ENCODE results near the gene PID1. TPM values are rescaled to one million over a fixed set of nuclear protein-coding genes. Genes with fewer than 3 reads are reported as not detected.

Gene PID1
- total and polyA plus RNA-seq, 2 donors = 1.0 to 5.2 TPM

DNA sequence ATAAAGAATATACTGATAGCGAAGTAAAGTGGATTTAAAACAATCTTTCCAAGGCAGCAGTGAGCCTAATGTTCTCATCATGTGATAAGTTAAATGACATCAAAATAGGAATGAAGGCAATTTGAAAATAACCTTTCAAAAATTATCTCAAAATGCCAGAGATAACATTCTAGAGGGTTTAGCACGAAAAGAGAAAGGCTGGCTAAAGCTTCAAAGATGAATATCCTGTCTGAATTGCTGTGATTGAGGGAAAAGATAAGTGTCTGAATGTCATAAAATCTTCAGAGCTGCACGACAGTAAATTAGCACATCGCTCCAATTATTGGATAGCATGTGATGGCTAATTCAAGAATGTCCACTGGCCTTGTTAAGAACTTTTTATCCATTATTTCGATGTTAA lies 159.3 kb downstream of the PID1 start:
- H3K27me3 ChIP-seq (ENCODE audit: control insufficient read depth in 2 of 2, insufficient read depth in 1 of 2, low read length in 1 of 2) = no peaks in the 10 kb centered on the region
- H3K4me3 ChIP-seq (ENCODE audit: low read length in 2 of 2) = no peak overlapping the region
- no peak for DNase-seq (ENCODE audit: low read depth in 6 of 9, low spot score in 9 of 9)
- no peaks in the 10 kb centered on the region for H3K9me3 ChIP-seq (ENCODE audit: control insufficient read depth in 2 of 2, insufficient read depth in 1 of 2, low read length in 1 of 2)
- 83% methylated on average over 5 of the region's 5 CpGs for WGBS
- H3K36me3 ChIP-seq (ENCODE audit: control insufficient read depth in 2 of 2, insufficient read depth in 2 of 2, low read length in 1 of 2) = no peaks in the 10 kb centered on the region
- H3K27ac ChIP-seq (ENCODE audit: low read depth in 1 of 2, low read length in 1 of 2) = no peak overlapping the region
- H3K4me1 ChIP-seq (ENCODE audit: control insufficient read depth in 2 of 2, insufficient read depth in 2 of 2, low read length in 2 of 2) = no peaks in the 10 kb centered on the region

DNA sequence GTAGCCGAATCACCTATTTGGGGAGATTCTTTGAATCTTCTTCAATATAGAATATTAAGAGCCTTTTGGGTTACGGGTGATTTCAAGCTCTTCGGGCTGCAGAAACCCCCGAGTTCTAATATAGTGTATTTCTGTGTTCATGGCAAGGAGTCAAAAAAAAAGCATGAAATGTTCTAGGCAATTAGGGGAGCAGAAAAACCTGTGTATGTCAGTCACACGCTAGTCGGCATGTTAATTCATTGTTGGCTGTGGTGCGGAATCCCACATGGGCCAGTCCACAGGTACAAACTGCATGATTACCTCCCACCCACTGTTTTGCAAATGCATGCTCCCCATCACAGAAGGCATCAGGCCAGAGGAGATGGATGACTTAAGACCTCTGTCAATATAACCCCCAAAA lies 161.9 kb downstream of the PID1 start:
- 94% methylated on average over 7 of the region's 7 CpGs for WGBS
- no peaks in the 10 kb centered on the region for H3K4me1 ChIP-seq (ENCODE audit: control insufficient read depth in 2 of 2, insufficient read depth in 2 of 2, low read length in 2 of 2)
- DNase-seq (ENCODE audit: low read depth in 6 of 9, low spot score in 9 of 9) = no peak

DNA sequence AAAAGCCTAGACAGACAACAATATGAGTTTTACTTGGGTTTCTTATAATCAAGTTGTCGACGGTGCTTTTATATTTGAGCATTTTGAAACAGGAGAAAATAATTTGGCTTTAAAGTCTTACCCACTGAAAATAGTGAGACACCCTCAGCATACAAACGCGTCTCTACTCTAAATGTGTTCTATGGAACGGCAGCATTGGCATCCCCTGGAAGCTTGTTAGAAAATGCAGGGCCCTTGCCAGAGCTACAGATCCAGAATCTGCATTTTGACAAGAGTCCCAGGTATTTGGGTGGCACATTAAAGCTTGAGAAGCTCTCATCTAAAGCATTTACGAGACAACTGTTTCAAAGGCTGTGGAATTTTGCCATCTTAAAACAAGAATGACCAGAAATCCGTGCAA lies 163.5 kb downstream of the PID1 start:
- Histone ChIP-seq H3K27me3 (ENCODE audit: control insufficient read depth in 2 of 2, insufficient read depth in 1 of 2, low read length in 1 of 2) (no peaks in the 10 kb centered on the region), H3K27ac (ENCODE audit: low read depth in 1 of 2, low read length in 1 of 2) (no peak overlapping the region), H3K4me3 (ENCODE audit: low read length in 2 of 2) (no peak overlapping the region), H3K36me3 (ENCODE audit: control insufficient read depth in 2 of 2, insufficient read depth in 2 of 2, low read length in 1 of 2) (no peaks in the 10 kb centered on the region), H3K9me3 (ENCODE audit: control insufficient read depth in 2 of 2, insufficient read depth in 1 of 2, low read length in 1 of 2) (no peaks in the 10 kb centered on the region), H3K4me1 (ENCODE audit: control insufficient read depth in 2 of 2, insufficient read depth in 2 of 2, low read length in 2 of 2) (no peaks in the 10 kb centered on the region)
- 93% methylated on average over 7 of the region's 7 CpGs for WGBS
- DNase-seq (ENCODE audit: low read depth in 6 of 9, low spot score in 9 of 9) = no peak

More for the DNA sequence above, 161.9 kb downstream of the PID1 start:
- no peaks in the 10 kb centered on the region for H3K36me3 ChIP-seq (ENCODE audit: control insufficient read depth in 2 of 2, insufficient read depth in 2 of 2, low read length in 1 of 2)
- no peak overlapping the region for H3K27ac ChIP-seq (ENCODE audit: low read depth in 1 of 2, low read length in 1 of 2)
- no peaks in the 10 kb centered on the region for H3K27me3 ChIP-seq (ENCODE audit: control insufficient read depth in 2 of 2, insufficient read depth in 1 of 2, low read length in 1 of 2)
- no peaks in the 10 kb centered on the region for H3K9me3 ChIP-seq (ENCODE audit: control insufficient read depth in 2 of 2, insufficient read depth in 1 of 2, low read length in 1 of 2)
- no peak overlapping the region for H3K4me3 ChIP-seq (ENCODE audit: low read length in 2 of 2)

DNA sequence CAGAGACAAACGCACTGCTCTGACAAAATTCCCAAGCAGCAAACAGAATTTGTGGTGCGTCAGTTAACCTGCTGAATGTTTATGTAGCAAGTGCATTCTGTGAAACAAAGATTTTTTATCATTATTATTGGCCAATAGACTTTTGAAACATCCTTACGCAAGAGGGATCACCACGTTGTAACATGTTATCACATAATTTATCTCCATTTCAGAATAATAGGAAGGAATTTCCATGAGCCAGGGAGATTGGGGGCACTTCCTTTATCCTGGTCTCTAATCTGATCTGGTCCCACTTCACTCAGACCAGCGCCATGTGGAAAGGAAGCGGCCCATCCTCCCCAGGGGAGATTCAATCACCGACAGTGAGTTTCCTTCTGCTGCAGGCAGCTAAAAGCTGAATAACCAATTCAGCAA lies 166.1 kb downstream of the PID1 start:
- no peak for DNase-seq (ENCODE audit: low read depth in 6 of 9, low spot score in 9 of 9)
- Histone ChIP-seq H3K36me3 (ENCODE audit: control insufficient read depth in 2 of 2, insufficient read depth in 2 of 2, low read length in 1 of 2) (no peaks in the 10 kb centered on the region), H3K4me3 (ENCODE audit: low read length in 2 of 2) (no peak overlapping the region), H3K9me3 (ENCODE audit: control insufficient read depth in 2 of 2, insufficient read depth in 1 of 2, low read length in 1 of 2) (no peaks in the 10 kb centered on the region), H3K27me3 (ENCODE audit: control insufficient read depth in 2 of 2, insufficient read depth in 1 of 2, low read length in 1 of 2) (no peaks in the 10 kb centered on the region), H3K4me1 (ENCODE audit: control insufficient read depth in 2 of 2, insufficient read depth in 2 of 2, low read length in 2 of 2) (no peaks in the 10 kb centered on the region), H3K27ac (ENCODE audit: low read depth in 1 of 2, low read length in 1 of 2) (no peak overlapping the region)
- 36% methylated on average over 7 of the region's 7 CpGs for WGBS

DNA sequence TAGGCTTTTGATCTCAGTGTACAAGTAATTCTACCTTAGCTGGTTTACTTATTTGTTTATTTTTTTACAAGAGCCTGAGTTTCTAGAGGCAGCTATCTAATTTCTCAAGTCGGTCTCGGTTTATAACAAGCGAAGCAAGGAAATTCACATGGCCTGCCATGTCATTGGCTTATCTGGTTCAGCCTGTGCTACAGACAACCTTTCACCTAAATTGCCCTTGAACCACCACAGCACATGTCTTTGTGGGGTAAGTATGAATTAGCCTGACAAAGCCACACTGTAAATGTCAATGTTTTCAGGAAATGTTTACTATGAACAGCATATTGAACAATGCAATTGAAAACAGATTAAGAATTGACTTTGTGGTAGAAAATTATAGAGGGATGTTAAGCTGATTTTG lies 167.1 kb downstream of the PID1 start:
- Histone ChIP-seq H3K36me3 (ENCODE audit: control insufficient read depth in 2 of 2, insufficient read depth in 2 of 2, low read length in 1 of 2) (no peaks in the 10 kb centered on the region), H3K4me3 (ENCODE audit: low read length in 2 of 2) (no peak overlapping the region), H3K27ac (ENCODE audit: low read depth in 1 of 2, low read length in 1 of 2) (no peak overlapping the region), H3K27me3 (ENCODE audit: control insufficient read depth in 2 of 2, insufficient read depth in 1 of 2, low read length in 1 of 2) (no peaks in the 10 kb centered on the region), H3K4me1 (ENCODE audit: control insufficient read depth in 2 of 2, insufficient read depth in 2 of 2, low read length in 2 of 2) (no peaks in the 10 kb centered on the region), H3K9me3 (ENCODE audit: control insufficient read depth in 2 of 2, insufficient read depth in 1 of 2, low read length in 1 of 2) (no peaks in the 10 kb centered on the region)
- 98% methylated on average over 3 of the region's 3 CpGs for WGBS
- DNase-seq (ENCODE audit: low read depth in 6 of 9, low spot score in 9 of 9) = no peak

DNA sequence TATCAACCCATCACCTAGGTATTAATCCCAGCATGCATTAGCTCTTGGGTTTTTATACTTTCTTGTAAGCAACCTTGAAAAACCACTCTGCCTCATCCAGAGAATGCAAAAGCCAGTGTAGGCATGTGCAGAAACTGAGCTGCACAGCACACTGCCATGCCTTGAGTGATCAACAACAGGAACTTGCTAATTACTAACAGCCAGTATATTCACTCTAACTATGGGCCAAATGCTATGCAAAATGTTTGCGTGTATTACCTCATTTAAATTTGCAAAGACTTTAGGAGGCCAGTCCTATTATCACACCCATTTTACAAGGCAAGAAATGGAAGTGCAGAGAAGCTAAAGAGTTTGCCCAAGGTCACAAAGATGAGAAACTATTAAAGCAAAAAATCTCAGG lies 169.8 kb downstream of the PID1 start:
- no peak for DNase-seq (ENCODE audit: low read depth in 6 of 9, low spot score in 9 of 9)
- Histone ChIP-seq H3K27me3 (ENCODE audit: control insufficient read depth in 2 of 2, insufficient read depth in 1 of 2, low read length in 1 of 2) (no peaks in the 10 kb centered on the region), H3K36me3 (ENCODE audit: control insufficient read depth in 2 of 2, insufficient read depth in 2 of 2, low read length in 1 of 2) (no peaks in the 10 kb centered on the region), H3K27ac (ENCODE audit: low read depth in 1 of 2, low read length in 1 of 2) (no peak overlapping the region), H3K9me3 (ENCODE audit: control insufficient read depth in 2 of 2, insufficient read depth in 1 of 2, low read length in 1 of 2) (no peaks in the 10 kb centered on the region), H3K4me1 (ENCODE audit: control insufficient read depth in 2 of 2, insufficient read depth in 2 of 2, low read length in 2 of 2) (no peaks in the 10 kb centered on the region), H3K4me3 (ENCODE audit: low read length in 2 of 2) (no peak overlapping the region)
- WGBS = 94% methylated on average over 1 of the region's 1 CpG

DNA sequence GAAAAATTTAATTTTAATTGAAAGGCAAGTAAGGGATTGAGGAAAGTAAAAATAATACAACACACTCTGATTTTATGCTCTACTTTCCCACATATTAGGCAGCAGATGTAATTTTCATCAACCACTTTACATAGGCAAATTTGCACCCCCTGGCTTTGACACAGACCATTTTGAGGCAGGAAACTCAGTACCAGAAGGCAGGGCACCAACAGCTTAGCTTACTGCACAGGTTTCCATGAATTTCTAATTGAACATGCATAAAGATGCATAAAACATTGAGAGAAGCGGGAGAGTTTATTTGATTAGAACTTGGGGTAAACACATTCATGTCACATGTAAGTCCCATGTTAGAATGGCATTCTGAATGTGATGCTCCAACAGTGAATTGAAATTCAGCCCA lies 171.9 kb downstream of the PID1 start:
- WGBS = 99% methylated on average over 1 of the region's 1 CpG
- H3K4me3 ChIP-seq (ENCODE audit: low read length in 2 of 2) = no peak overlapping the region
- H3K36me3 ChIP-seq (ENCODE audit: control insufficient read depth in 2 of 2, insufficient read depth in 2 of 2, low read length in 1 of 2) = no peaks in the 10 kb centered on the region
- H3K4me1 ChIP-seq (ENCODE audit: control insufficient read depth in 2 of 2, insufficient read depth in 2 of 2, low read length in 2 of 2) = no peaks in the 10 kb centered on the region
- no peak for DNase-seq (ENCODE audit: low read depth in 6 of 9, low spot score in 9 of 9)
- no peak overlapping the region for H3K27ac ChIP-seq (ENCODE audit: low read depth in 1 of 2, low read length in 1 of 2)
- no peaks in the 10 kb centered on the region for H3K27me3 ChIP-seq (ENCODE audit: control insufficient read depth in 2 of 2, insufficient read depth in 1 of 2, low read length in 1 of 2)
- H3K9me3 ChIP-seq (ENCODE audit: control insufficient read depth in 2 of 2, insufficient read depth in 1 of 2, low read length in 1 of 2) = no peaks in the 10 kb centered on the region

DNA sequence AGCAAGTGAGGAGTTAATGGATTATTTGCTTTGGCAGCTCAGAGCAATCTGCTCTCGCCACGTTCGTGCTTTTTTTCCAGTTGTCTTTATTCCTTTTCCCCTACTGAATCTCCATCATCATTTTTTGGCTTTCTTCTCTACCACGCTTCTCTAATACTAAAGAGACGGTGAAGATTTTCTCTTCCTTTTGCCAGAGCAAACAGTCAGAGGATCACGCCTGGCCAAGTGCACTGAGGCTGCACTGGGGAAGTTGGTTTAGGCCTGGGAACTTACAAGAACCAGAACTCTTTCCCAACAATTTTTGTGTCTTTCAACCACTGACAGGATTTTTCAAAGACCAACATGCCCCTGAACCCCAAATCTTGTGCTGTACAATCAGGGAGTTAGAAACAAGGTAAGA lies 172.3 kb downstream of the PID1 start:
- Histone ChIP-seq H3K36me3 (ENCODE audit: control insufficient read depth in 2 of 2, insufficient read depth in 2 of 2, low read length in 1 of 2) (no peaks in the 10 kb centered on the region), H3K27ac (ENCODE audit: low read depth in 1 of 2, low read length in 1 of 2) (no peak overlapping the region), H3K4me1 (ENCODE audit: control insufficient read depth in 2 of 2, insufficient read depth in 2 of 2, low read length in 2 of 2) (no peaks in the 10 kb centered on the region), H3K4me3 (ENCODE audit: low read length in 2 of 2) (no peak overlapping the region), H3K27me3 (ENCODE audit: control insufficient read depth in 2 of 2, insufficient read depth in 1 of 2, low read length in 1 of 2) (no peaks in the 10 kb centered on the region), H3K9me3 (ENCODE audit: control insufficient read depth in 2 of 2, insufficient read depth in 1 of 2, low read length in 1 of 2) (no peaks in the 10 kb centered on the region)
- no peak for DNase-seq (ENCODE audit: low read depth in 6 of 9, low spot score in 9 of 9)
- WGBS = 76% methylated on average over 6 of the region's 6 CpGs

DNA sequence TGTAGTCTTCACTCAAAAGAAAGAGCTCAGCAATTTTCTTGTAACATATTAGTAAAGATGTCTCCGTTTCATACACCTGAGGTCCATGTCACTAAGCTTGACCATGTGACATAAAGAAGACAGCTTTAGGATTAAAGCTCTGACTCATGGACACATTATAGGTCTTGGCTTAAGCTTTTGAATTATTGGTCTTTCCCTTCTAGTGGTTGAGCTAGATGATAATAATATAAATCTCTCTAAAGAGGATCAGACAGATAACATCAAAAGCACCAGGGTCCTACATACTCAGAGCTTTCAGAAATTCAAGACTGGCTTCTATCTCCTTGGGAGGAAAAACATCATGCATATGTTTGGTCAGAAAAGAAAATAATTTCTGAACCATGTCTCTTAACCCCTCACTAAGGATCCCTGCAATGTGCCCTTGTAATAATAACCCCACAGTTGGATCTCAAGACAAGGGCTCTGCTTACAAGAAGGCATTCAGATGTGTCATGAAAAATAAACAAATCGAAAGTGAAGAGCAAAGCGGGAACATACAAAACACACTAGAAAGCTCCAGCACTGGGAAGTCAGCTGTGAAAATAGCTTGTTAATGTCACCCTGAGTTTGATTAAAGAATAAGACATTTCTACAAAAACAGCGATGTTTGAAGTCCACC lies 174.5 kb downstream of the PID1 start:
- no peak for DNase-seq (ENCODE audit: low read depth in 6 of 9, low spot score in 9 of 9)
- Histone ChIP-seq H3K36me3 (ENCODE audit: control insufficient read depth in 2 of 2, insufficient read depth in 2 of 2, low read length in 1 of 2) (no peaks in the 10 kb centered on the region), H3K27me3 (ENCODE audit: control insufficient read depth in 2 of 2, insufficient read depth in 1 of 2, low read length in 1 of 2) (no peaks in the 10 kb centered on the region), H3K4me1 (ENCODE audit: control insufficient read depth in 2 of 2, insufficient read depth in 2 of 2, low read length in 2 of 2) (no peaks in the 10 kb centered on the region), H3K27ac (ENCODE audit: low read depth in 1 of 2, low read length in 1 of 2) (no peak overlapping the region), H3K4me3 (ENCODE audit: low read length in 2 of 2) (no peak overlapping the region), H3K9me3 (ENCODE audit: control insufficient read depth in 2 of 2, insufficient read depth in 1 of 2, low read length in 1 of 2) (no peaks in the 10 kb centered on the region)
- WGBS = 70% methylated on average over 4 of the region's 4 CpGs

DNA sequence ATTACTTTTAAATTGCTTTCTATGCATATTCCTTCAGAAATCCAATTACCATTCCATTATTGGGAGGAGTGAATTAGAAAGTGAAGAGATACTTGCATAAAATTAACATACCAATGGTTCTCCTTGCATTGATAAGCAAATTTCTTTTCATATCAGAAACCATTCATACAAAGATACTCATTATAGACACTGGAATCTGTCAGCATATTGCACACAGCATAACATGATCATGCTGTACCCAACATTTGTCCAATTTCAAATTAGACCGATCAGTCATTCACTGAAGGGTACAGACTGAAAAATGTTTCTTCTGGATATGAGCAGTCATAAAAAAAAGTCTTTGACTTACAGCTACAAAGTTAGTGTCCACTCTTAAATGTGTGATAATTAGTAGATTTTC lies 175.6 kb downstream of the PID1 start:
- no peak overlapping the region for H3K27ac ChIP-seq (ENCODE audit: low read depth in 1 of 2, low read length in 1 of 2)
- no peaks in the 10 kb centered on the region for H3K9me3 ChIP-seq (ENCODE audit: control insufficient read depth in 2 of 2, insufficient read depth in 1 of 2, low read length in 1 of 2)
- H3K4me3 ChIP-seq (ENCODE audit: low read length in 2 of 2) = no peak overlapping the region
- H3K27me3 ChIP-seq (ENCODE audit: control insufficient read depth in 2 of 2, insufficient read depth in 1 of 2, low read length in 1 of 2) = no peaks in the 10 kb centered on the region
- no peaks in the 10 kb centered on the region for H3K4me1 ChIP-seq (ENCODE audit: control insufficient read depth in 2 of 2, insufficient read depth in 2 of 2, low read length in 2 of 2)
- WGBS = 96% methylated on average over 1 of the region's 1 CpG
- no peak for DNase-seq (ENCODE audit: low read depth in 6 of 9, low spot score in 9 of 9)
- H3K36me3 ChIP-seq (ENCODE audit: control insufficient read depth in 2 of 2, insufficient read depth in 2 of 2, low read length in 1 of 2) = no peaks in the 10 kb centered on the region

All from thymus (tissue), 11 donors.